Urothelium cell line (cell line): Measurements from ENCODE around the gene PEMT.

Source experiments
- DNase-seq: peaks from one replicate; pipeline ENCODE4 v3.0.0; 2011; ENCODE audit warnings: low spot score, mixed read lengths
- FAIRE-seq: peaks from 2 replicates; lab custom pipeline; 2011; peaks lifted over from hg19 to GRCh38; lab: Jason Lieb, UNC

Gene PEMT

GRCh38 chr17:17572010-17572785 is 19.3 kb downstream of the PEMT start:
- DNase-seq (no peak), FAIRE-seq (no peak)

- no peak for FAIRE-seq
- DNase-seq: no peak
Measured at GRCh38 chr17:17570798-17571716, 20.5 kb downstream of the PEMT start.

GRCh38 chr17:17570140-17570797 is 21.2 kb downstream of the PEMT start:
- FAIRE-seq (no peak), DNase-seq (peak; percentile 39)

GRCh38 chr17:17569691-17570090 is 21.8 kb downstream of the PEMT start:
- FAIRE-seq (no peak), DNase-seq (no peak)

- DNase-seq (peak; percentile 84), FAIRE-seq (peak; percentile 73)
Measured at GRCh38 chr17:17568772-17569195, 22.7 kb downstream of the PEMT start.

GRCh38 chr17:17567631-17568030 is 23.9 kb downstream of the PEMT start:
- FAIRE-seq: no peak
- no peak for DNase-seq

- FAIRE-seq (no peak), DNase-seq (no peak)
Measured at GRCh38 chr17:17566896-17567513, 24.5 kb downstream of the PEMT start.

GRCh38 chr17:17565471-17566339 is 25.8 kb downstream of the PEMT start:
- DNase-seq (no peak), FAIRE-seq (no peak)

- no peak for DNase-seq
Measured at GRCh38 chr17:17564896-17565295, 26.6 kb downstream of the PEMT start.

GRCh38 chr17:17564323-17564722 is 27.2 kb downstream of the PEMT start:
- FAIRE-seq: no peak

More at GRCh38 chr17:17564896-17565295, 26.6 kb downstream of the PEMT start:
- no peak for FAIRE-seq

GRCh38 chr17:17563530-17563929 is 28.0 kb downstream of the PEMT start:
- no peak for DNase-seq
- FAIRE-seq: no peak

More at GRCh38 chr17:17564323-17564722, 27.2 kb downstream of the PEMT start:
- DNase-seq: no peak

GRCh38 chr17:17562146-17562511 is 29.4 kb downstream of the PEMT start:
- DNase-seq (no peak), FAIRE-seq (no peak)

- FAIRE-seq: no peak
Measured at GRCh38 chr17:17561408-17562145, 29.9 kb downstream of the PEMT start.

GRCh38 chr17:17560975-17561374 is 30.5 kb downstream of the PEMT start:
- DNase-seq: no peak
- FAIRE-seq: no peak

More at GRCh38 chr17:17561408-17562145, 29.9 kb downstream of the PEMT start:
- DNase-seq: no peak

- FAIRE-seq (no peak), DNase-seq (no peak)
Measured at GRCh38 chr17:17560167-17560566, 31.3 kb downstream of the PEMT start.

- no peak for FAIRE-seq
- DNase-seq: no peak
Measured at GRCh38 chr17:17559164-17559563, 32.3 kb downstream of the PEMT start.

- FAIRE-seq (no peak), DNase-seq (no peak)
Measured at GRCh38 chr17:17558431-17558830, 33.1 kb downstream of the PEMT start.

GRCh38 chr17:17557796-17558195 is 33.7 kb downstream of the PEMT start:
- FAIRE-seq (no peak), DNase-seq (no peak)

- no peak for DNase-seq
- no peak for FAIRE-seq
Measured at GRCh38 chr17:17556671-17557070, 34.8 kb downstream of the PEMT start.
